Measurements from ENCODE around the gene UBA1.

- TF ChIP-seq CTCF (IDR thresholded peaks at IDR 0.05) (no peak), POLR2A (IDR thresholded peaks at IDR 0.05) (no peak)
Observed at GRCh38 chrX:47200385-47201150, 6.9 kb downstream of the UBA1 start.
